HEK293 (cell line): Measurements from ENCODE around the gene CDK16.
A peak's percentile ranks its signal among the peaks of the same experiment; 100 is the strongest.

Experiments
- CTCF ChIA-PET: fragments of 350-600 bp; formaldehyde crosslinking; extraction: SDS; loops from one replicate; lab custom pipeline; 2021; ENCODE audit warnings: antibody characterized with exemption; lab: Yijun Ruan, JAX
- POLR2A ChIA-PET: fragments of 300-600 bp; formaldehyde crosslinking; extraction: SDS; loops from one replicate; lab custom pipeline; 2020; ENCODE audit warnings: antibody characterized with exemption, inconsistent platforms; lab: Yijun Ruan, JAX
- H3K27ac ChIP-seq: fragments of 200-500 bp; sonication (Bioruptor generic); 2 replicates; pipeline ENCODE4 v1.5.1; 2014; ENCODE audit warnings: low read depth, low read length, control low read depth, inconsistent platforms; ENCODE audit errors: extremely low read depth
- H3K36me3 ChIP-seq, 2 experiments: fragments of 200-500 bp in 1 of 2; sonication (Bioruptor generic) in 1 of 2; 1 replicate in 1 of 2; 2 replicates in 1 of 2; pipeline ENCODE4 v1.5.1; 2014 to 2017; ENCODE audit warnings: inconsistent platforms in 2 of 2, low read length in 2 of 2; ENCODE audit not compliant: control insufficient read depth in 2 of 2, insufficient read depth in 1 of 2
- H3K4me1 ChIP-seq: fragments of 200-500 bp; sonication (Bioruptor generic); 2 replicates; pipeline ENCODE4 v1.5.1; 2014; ENCODE audit warnings: mild to moderate bottlenecking, low read length, inconsistent platforms; ENCODE audit not compliant: control insufficient read depth, insufficient read depth
- H3K4me3 ChIP-seq: 2 replicates; pipeline ENCODE4 v1.5.1; 2011; ENCODE audit warnings: low read depth, mild to moderate bottlenecking, control low read depth, low read length, moderate library complexity
- H3K9me3 ChIP-seq: fragments of 200-500 bp; sonication (Bioruptor generic); 2 replicates; pipeline ENCODE4 v1.5.1; 2014; ENCODE audit warnings: low read depth, low read length, inconsistent platforms; ENCODE audit not compliant: control insufficient read depth, insufficient read depth
- ATF2 ChIP-seq: fragments of 450-650 bp; formaldehyde crosslinking; IDR thresholded peaks from 2 replicates; pipeline ENCODE4 v1.5.1; 2016; ENCODE audit warnings: missing biosample characterization, missing genetic modification characterization, low read depth
- BCL6B ChIP-seq: fragments of 450-650 bp; formaldehyde crosslinking; IDR thresholded peaks from 2 replicates; pipeline ENCODE4 v1.5.1; 2017; ENCODE audit warnings: missing biosample characterization, missing genetic modification characterization
- GLIS2 ChIP-seq: fragments of 450-650 bp; formaldehyde crosslinking; IDR thresholded peaks from 2 replicates; pipeline ENCODE4 v1.5.1; 2016; ENCODE audit warnings: missing biosample characterization, missing genetic modification characterization
- KLF17 ChIP-seq: fragments of 450-650 bp; formaldehyde crosslinking; IDR thresholded peaks from 2 replicates; pipeline ENCODE4 v1.5.1; 2016; ENCODE audit warnings: missing biosample characterization, missing genetic modification characterization
- MYNN ChIP-seq: fragments of 450-650 bp; formaldehyde crosslinking; IDR thresholded peaks from 2 replicates; pipeline ENCODE4 v1.5.1; 2016; ENCODE audit warnings: missing biosample characterization, missing genetic modification characterization, borderline replicate concordance
- PBX3 ChIP-seq: sonication (generic); formaldehyde crosslinking; IDR thresholded peaks from 2 replicates; pipeline ENCODE4 v1.8.1; 2022; ENCODE audit warnings: mild to moderate bottlenecking, moderate library complexity, missing genetic modification reagents
- PRDM10 ChIP-seq: fragments of 450-650 bp; formaldehyde crosslinking; IDR thresholded peaks from 2 replicates; pipeline ENCODE4 v1.5.1; 2016; ENCODE audit warnings: missing biosample characterization, missing genetic modification characterization
- ZBTB17 ChIP-seq: fragments of 450-650 bp; formaldehyde crosslinking; IDR thresholded peaks from 2 replicates; pipeline ENCODE4 v1.5.1; 2016; ENCODE audit warnings: missing biosample characterization, missing genetic modification characterization
- ZNF114 ChIP-seq: fragments of 450-650 bp; formaldehyde crosslinking; IDR thresholded peaks from 2 replicates; pipeline ENCODE4 v1.5.0; 2017; ENCODE audit warnings: missing biosample characterization, missing genetic modification characterization
- ZNF214 ChIP-seq: fragments of 450-650 bp; formaldehyde crosslinking; IDR thresholded peaks from 2 replicates; pipeline ENCODE4 v1.5.1; 2017; ENCODE audit warnings: missing biosample characterization, mild to moderate bottlenecking, missing genetic modification characterization, borderline replicate concordance
- ZNF362 ChIP-seq: fragments of 450-650 bp; formaldehyde crosslinking; IDR thresholded peaks from 2 replicates; pipeline ENCODE4 v1.5.1; 2016; ENCODE audit warnings: missing biosample characterization, missing genetic modification characterization
- ZNF366 ChIP-seq: fragments of 450-650 bp; formaldehyde crosslinking; conservative IDR thresholded peaks from 2 replicates; pipeline ENCODE4 v1.5.1; 2016; ENCODE audit warnings: missing biosample characterization, missing genetic modification characterization
- ZNF37A ChIP-seq: fragments of 450-650 bp; IDR thresholded peaks from 2 replicates; pipeline ENCODE4 v1.5.1; 2018; ENCODE audit warnings: missing biosample characterization, missing genetic modification characterization
- ZNF529 ChIP-seq: fragments of 450-650 bp; formaldehyde crosslinking; IDR thresholded peaks from 2 replicates; pipeline ENCODE4 v1.5.1; 2017; ENCODE audit warnings: missing genetic modification characterization, missing biosample characterization; ENCODE audit not compliant: insufficient replicate concordance
- ZNF555 ChIP-seq: fragments of 450-650 bp; formaldehyde crosslinking; conservative IDR thresholded peaks from 2 replicates; pipeline ENCODE4 v1.5.1; 2017; ENCODE audit warnings: missing biosample characterization, mild to moderate bottlenecking, missing genetic modification characterization, inconsistent platforms
- ZNF623 ChIP-seq: fragments of 450-650 bp; formaldehyde crosslinking; IDR thresholded peaks from 2 replicates; pipeline ENCODE4 v1.5.1; 2016; ENCODE audit warnings: missing biosample characterization, missing genetic modification characterization
- ZNF677 ChIP-seq: fragments of 450-650 bp; IDR thresholded peaks from 2 replicates; pipeline ENCODE4 v1.5.0; 2018; ENCODE audit warnings: missing biosample characterization, mild to moderate bottlenecking, missing genetic modification characterization, moderate library complexity
- ZSCAN23 ChIP-seq: fragments of 450-650 bp; formaldehyde crosslinking; IDR thresholded peaks from 2 replicates; pipeline ENCODE4 v1.5.1; 2016; ENCODE audit warnings: missing biosample characterization, missing genetic modification characterization
- ZXDB ChIP-seq: fragments of 450-650 bp; formaldehyde crosslinking; IDR thresholded peaks from 2 replicates; pipeline ENCODE4 v1.5.1; 2016; ENCODE audit warnings: missing biosample characterization, missing genetic modification characterization

The CDK16 gene

GRCh38 chrX:47224896-47225290 is 6.4 kb downstream of the CDK16 start (continued):
- TF ChIP-seq ZNF677 (no peak), ZBTB17 (tag by site-specific recombination) (no peak), BCL6B (tag by site-specific recombination) (no peak)

GRCh38 chrX:47226071-47226470 is 7.6 kb downstream of the CDK16 start:
- Histone ChIP-seq H3K36me3 (peaks cover 54 to 87% of the 10 kb centered on the region in 2 experiments), H3K27ac (no peak overlapping the region), H3K4me3 (no peak overlapping the region), H3K4me1 (no peaks in the 10 kb centered on the region), H3K9me3 (no peaks in the 10 kb centered on the region)
- TF ChIP-seq ZXDB (tag by site-specific recombination): no peak
- peak; percentile 43; the same call in 1 of the 2 replicates for TF ChIP-seq GLIS2 (tag by site-specific recombination)
- POLR2A ChIA-PET: interaction anchor here (1.4 kb wide), 1 partner anchor 8 kb away, joined by 10 read pairs; the partner anchor contains the start of gene CDK16
- CTCF ChIA-PET: no interaction called here

- TF ChIP-seq ZNF114 (tag by site-specific recombination) (no peak), ATF2 (no peak), ZNF37A (tag by site-specific recombination) (no peak), PRDM10 (no peak), ZNF529 (no peak), ZNF623 (no peak), ZNF366 (tag by site-specific recombination) (no peak), ZNF214 (no peak), ZNF362 (tag by site-specific recombination) (no peak), KLF17 (tag by site-specific recombination) (no peak), PBX3 (CRISPR knock-in tag) (no peak), ZNF555 (tag by site-specific recombination) (no peak), ZSCAN23 (tag by site-specific recombination) (no peak), MYNN (no peak)
- CTCF ChIA-PET: no interaction called here
- H3K4me1 ChIP-seq: no peaks in the 10 kb centered on the region
- H3K36me3 ChIP-seq: peaks cover 54 to 80% of the 10 kb centered on the region in 2 experiments
- H3K4me3 ChIP-seq: no peak overlapping the region
- no peak overlapping the region for H3K27ac ChIP-seq
- H3K9me3 ChIP-seq: no peaks in the 10 kb centered on the region
- POLR2A ChIA-PET: interaction anchor here (1.4 to 2.1 kb wide), 2 partner anchors 9 kb away, joined by 10 to 18 read pairs; partner anchors contain the start of gene CDK16
These were observed 8.3 kb downstream of the CDK16 start for GRCh38 chrX:47226531-47227333.
